Colonic mucosa (tissue), 4 donors: ENCODE results near the gene SYS1. TPM values are rescaled to one million over a fixed set of nuclear protein-coding genes. Genes with fewer than 3 reads are reported as not detected.

Source experiments
- DNase-seq: peaks from one replicate; pipeline ENCODE4 v3.0.0-alpha.2; 2020
- H3K27ac ChIP-seq: fragments of 200-600 bp; one replicate; pipeline ENCODE4 v1.8.0; 2021
- H3K27me3 ChIP-seq: fragments of 200-600 bp; one replicate; pipeline ENCODE4 v1.8.0; 2021
- H3K36me3 ChIP-seq: fragments of 200-600 bp; one replicate; pipeline ENCODE4 v1.8.0; 2021
- H3K4me1 ChIP-seq: fragments of 200-600 bp; one replicate; pipeline ENCODE4 v1.8.0; 2021; ENCODE audit warnings: mild to moderate bottlenecking
- H3K4me3 ChIP-seq: fragments of 200-600 bp; one replicate; pipeline ENCODE4 v1.8.0; 2021
- H3K9ac ChIP-seq, 2 donors: one replicate each; pipeline ENCODE4 v1.7.0; 2013; ENCODE audit warnings: control low read depth in 2 of 2, low read depth in 2 of 2, low read length in 2 of 2
- H3K9me3 ChIP-seq: fragments of 200-600 bp; one replicate; pipeline ENCODE4 v1.8.0; 2021
- intact Hi-C: fragments of 100-400 bp; cut with DNase I; formaldehyde crosslinking; loops from one replicate; pipeline ENCODE4 v1.14.1; 2022
- total RNA-seq, 2 donors: library from RNA; stranded (reverse); fragmentation: NEBNext Ultra II Directional in 1 of 2; extraction: Animal tissue kit (Norgen Biotek cat#: 25700) in 1 of 2; gene quantifications; one replicate each; pipeline ENCODE4 v1.2.1, GENCODE V29; 2021
- TF ChIP-seq, protein P1 (sequence below): fragments of 200-600 bp; IDR thresholded peaks from one replicate; pipeline ENCODE4 v1.8.0; 2022; ENCODE audit warnings: antibody characterized with exemption, mild to moderate bottlenecking
- donor health status: healthy.
- donor health status: DM: no; HTN: no; CAD: no.
- donor health status: DM: no; HTN: no; CAD: no.

The SYS1 gene
- total RNA-seq, 2 donors from 2014 or later, result 24.4 to 27.7 TPM

DNA sequence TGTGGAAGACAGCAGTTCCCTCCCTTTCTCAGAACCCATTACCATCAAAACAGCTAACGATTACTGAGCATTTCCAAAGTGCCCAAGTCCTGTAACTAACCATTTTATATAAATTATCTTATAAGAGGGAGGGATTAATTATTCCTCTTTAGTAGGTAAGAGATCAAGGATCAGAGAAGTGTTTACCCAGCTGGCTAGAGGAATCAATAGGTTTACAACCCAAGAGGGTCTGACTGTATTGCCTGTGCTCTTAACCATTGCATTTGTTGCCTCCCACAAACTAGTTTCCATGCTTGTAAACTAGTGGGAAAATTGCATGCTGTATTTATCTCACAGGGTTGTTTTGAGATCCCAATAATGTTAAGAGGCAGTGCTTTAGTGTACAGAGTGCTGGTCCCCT lies 41.5 kb downstream of the SYS1 start:
- DNase-seq, result no peak

DNA sequence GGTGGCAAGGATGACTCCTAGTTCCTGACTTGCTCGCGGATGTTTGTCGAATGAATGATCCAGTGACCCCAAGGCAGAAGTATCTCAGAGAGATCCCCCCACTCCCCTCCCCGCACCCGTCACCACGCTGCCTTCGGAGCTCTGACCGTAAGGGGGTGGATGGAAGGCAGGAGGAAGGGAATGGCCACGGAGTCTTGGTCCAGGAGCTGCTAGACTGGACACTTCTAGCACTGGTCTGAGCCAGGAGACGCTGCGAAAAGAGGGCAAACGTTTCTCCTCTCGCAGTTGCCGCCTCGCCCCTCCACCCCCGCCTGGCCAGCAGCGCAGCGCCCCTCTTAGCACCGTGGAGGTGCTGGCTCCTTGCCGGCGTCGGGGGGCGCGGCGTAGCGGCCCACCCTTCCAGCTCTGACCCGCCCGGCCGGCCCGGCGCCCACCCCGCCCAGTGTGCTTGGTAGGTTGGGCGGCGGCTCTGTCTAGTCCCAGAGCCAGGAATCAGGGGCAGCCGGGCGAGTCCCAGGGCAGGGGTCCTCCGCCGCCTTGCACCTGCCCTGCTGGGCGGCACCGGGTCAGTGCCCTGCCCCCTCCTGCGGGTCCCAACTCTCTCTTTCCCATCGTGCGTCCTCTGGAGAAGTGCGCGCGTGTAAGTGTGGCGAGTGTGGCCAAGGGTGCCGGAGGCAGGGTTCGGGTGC lies 42.8 kb downstream of the SYS1 start:
- no peaks in the 10 kb centered on the region for H3K9me3 ChIP-seq
- no peaks in the 10 kb centered on the region for H3K27me3 ChIP-seq
- intact Hi-C loops, result loop anchor here (5.0 kb wide), 1 partner anchor 33 kb away; no protein-coding TSS in a partner anchor
- TF ChIP-seq, protein P1, sequence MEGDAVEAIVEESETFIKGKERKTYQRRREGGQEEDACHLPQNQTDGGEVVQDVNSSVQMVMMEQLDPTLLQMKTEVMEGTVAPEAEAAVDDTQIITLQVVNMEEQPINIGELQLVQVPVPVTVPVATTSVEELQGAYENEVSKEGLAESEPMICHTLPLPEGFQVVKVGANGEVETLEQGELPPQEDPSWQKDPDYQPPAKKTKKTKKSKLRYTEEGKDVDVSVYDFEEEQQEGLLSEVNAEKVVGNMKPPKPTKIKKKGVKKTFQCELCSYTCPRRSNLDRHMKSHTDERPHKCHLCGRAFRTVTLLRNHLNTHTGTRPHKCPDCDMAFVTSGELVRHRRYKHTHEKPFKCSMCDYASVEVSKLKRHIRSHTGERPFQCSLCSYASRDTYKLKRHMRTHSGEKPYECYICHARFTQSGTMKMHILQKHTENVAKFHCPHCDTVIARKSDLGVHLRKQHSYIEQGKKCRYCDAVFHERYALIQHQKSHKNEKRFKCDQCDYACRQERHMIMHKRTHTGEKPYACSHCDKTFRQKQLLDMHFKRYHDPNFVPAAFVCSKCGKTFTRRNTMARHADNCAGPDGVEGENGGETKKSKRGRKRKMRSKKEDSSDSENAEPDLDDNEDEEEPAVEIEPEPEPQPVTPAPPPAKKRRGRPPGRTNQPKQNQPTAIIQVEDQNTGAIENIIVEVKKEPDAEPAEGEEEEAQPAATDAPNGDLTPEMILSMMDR, result no peak
- H3K9ac ChIP-seq, result peak overlapping the region; percentile 93 to 98
- DNase-seq, result peak; percentile 61
- H3K27ac ChIP-seq, result peak overlapping the region; percentile 89
- peak overlapping the region; percentile 66 for H3K4me3 ChIP-seq
- H3K4me1 ChIP-seq, result peaks cover 15% of the 10 kb centered on the region
- no peaks in the 10 kb centered on the region for H3K36me3 ChIP-seq

More for the DNA sequence above, 41.5 kb downstream of the SYS1 start:
- TF ChIP-seq, protein P1, result no peak
- intact Hi-C loops, result no loop called here
- Histone ChIP-seq H3K27ac (no peak overlapping the region), H3K9ac (no peak overlapping the region), H3K27me3 (no peaks in the 10 kb centered on the region), H3K4me3 (no peak overlapping the region), H3K36me3 (no peaks in the 10 kb centered on the region), H3K4me1 (peaks cover 5% of the 10 kb centered on the region), H3K9me3 (no peaks in the 10 kb centered on the region)

DNA sequence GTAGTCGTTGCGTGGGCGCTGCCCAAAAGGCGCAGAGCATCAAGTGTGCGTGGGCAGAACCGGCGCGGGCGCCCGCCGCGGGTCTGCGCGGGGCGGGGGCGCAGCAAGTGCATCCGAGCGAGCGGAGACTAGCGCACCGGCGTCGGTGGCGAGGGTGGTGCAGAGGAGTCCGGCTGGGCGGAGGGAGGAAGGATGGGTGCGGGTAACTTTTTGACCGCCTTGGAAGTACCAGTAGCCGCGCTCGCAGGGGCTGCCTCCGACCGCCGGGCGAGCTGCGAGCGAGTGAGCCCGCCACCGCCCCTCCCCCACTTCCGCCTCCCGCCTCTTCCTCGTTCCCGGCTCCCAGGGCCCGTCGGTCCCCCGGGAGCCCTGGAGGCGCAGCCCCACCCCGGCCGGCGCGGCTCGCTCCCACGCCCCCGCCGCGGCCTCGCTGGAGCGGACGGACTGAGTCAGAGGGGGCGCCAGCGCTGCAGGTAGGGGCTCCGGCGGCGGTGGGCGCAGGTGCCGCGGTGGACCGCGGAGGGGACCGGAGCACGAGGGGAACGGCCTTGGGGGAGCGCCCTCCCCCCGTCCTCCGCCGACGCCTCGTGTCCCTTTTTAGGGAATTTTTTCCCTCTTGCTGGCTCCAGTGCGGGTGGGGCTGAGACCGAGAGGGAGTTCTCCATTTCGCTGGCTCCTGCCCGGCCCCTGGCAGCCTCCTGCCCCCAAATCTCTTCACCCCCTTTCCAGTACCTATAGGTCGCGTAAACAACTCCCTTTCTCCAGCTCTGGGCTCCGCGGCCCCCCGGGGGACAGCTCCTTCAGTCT lies 43.5 kb downstream of the SYS1 start:
- Histone ChIP-seq H3K4me1 (peaks cover 15% of the 10 kb centered on the region), H3K9ac (peak overlapping the region; percentile 93 to 98), H3K4me3 (peak overlapping the region; percentile 66), H3K27ac (peak overlapping the region; percentile 89), H3K9me3 (no peaks in the 10 kb centered on the region), H3K36me3 (no peaks in the 10 kb centered on the region), H3K27me3 (no peaks in the 10 kb centered on the region)
- peak; percentile 86 for DNase-seq
- TF ChIP-seq, protein P1, result no peak
- intact Hi-C loops, result loop anchor here (5.0 kb wide), 1 partner anchor 34 kb away; no protein-coding TSS in a partner anchor

DNA sequence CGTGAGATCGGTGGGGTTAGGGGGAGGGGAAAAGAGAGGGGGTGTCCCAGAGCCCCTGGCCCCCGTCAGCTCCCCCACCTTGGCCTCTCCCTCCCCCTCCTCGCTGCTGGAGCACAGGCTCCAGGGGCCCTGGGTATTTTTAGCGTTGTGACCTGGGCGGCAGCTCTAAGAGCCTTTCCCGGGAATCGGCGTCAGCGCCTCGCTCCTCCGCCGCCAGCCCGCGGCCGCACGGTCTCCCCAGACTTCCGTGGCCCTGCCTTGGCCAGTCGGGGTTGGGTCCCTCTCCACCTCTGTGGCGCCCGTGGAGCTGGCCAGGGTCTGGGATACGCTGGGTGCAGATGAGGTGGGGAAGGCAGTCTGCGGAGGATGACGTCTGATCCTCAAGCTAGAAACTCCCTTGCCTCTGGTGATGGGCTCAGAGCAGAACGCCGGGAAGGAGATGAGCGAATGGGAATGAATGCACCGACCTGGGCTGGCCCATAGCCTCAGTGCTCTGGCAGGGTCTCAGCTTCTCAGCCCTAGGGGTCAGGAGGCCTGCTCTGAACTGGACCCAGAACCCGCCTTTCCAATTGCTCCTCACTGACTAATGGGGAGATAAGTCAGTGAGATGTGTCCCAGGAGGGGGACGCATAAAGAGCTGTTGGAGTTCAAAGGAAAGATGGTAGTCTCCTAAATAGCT lies 44.2 kb downstream of the SYS1 start:
- TF ChIP-seq, protein P1, result no peak
- peak overlapping the region; percentile 66 for H3K4me3 ChIP-seq
- peak overlapping the region; percentile 89 for H3K27ac ChIP-seq
- H3K9me3 ChIP-seq, result no peaks in the 10 kb centered on the region
- intact Hi-C loops, result loop anchor here (5.0 kb wide), 1 partner anchor 35 kb away; no protein-coding TSS in a partner anchor
- DNase-seq, result peak; percentile 59
- H3K36me3 ChIP-seq, result no peaks in the 10 kb centered on the region
- peaks cover 15% of the 10 kb centered on the region for H3K4me1 ChIP-seq
- peak overlapping the region; percentile 93 to 98 for H3K9ac ChIP-seq
- no peaks in the 10 kb centered on the region for H3K27me3 ChIP-seq
